T-helper 2 cell treated with Interferon-gamma antibody and Interleukin-4, amounts not matched to agents 5 μg/mL and 100 μg/mL, for 36 hours (primary cell): ENCODE measurements around the gene APOBEC3F.
"Not testable (repeated sequence)": the region's sequence is repeated elsewhere in the genome, so short reads cannot be mapped to it uniquely, and the experiment has no call there.

Experiments
- DNase-seq: peaks from one replicate; pipeline ENCODE4 v3.0.0; 2021; ENCODE audit warnings: low spot score
- H3K27ac Mint-ChIP-seq: one replicate; pipeline ENCODE4 v1.8.0; 2021; ENCODE audit warnings: mild to moderate bottlenecking, mixed read lengths
- H3K27me3 Mint-ChIP-seq: one replicate; pipeline ENCODE4 v1.8.0; 2021; ENCODE audit warnings: low read depth, mixed read lengths
- H3K36me3 Mint-ChIP-seq: one replicate; pipeline ENCODE4 v1.8.0; 2021; ENCODE audit warnings: low read depth, mixed read lengths
- H3K4me1 Mint-ChIP-seq: one replicate; pipeline ENCODE4 v1.8.0; 2021; ENCODE audit warnings: low read depth, mixed read lengths
- H3K4me3 Mint-ChIP-seq: one replicate; pipeline ENCODE4 v1.8.0; 2022; ENCODE audit warnings: mild to moderate bottlenecking, moderate library complexity, mixed read lengths
- H3K9me3 Mint-ChIP-seq: one replicate; pipeline ENCODE4 v1.8.0; 2021; ENCODE audit warnings: mixed read lengths

Gene APOBEC3F

DNA sequence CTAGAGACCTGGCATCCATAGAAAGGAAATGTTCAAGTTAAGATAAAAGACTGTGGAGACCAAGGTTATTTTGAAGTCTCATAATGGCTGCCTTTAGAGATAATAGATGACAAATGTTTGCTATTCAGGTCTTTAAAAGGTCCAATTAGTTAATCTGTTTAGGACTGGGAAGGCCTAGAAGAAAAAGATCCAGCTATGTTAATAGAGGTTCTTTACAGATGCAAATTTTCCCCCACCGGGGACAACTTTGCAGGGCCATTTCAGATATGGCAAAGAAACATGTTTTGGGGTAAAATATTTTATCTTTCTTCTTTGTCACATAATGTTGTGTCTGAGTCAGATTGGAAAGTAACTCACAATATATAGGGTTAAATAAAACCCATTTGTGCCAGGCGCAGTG is 33.3 kb downstream of the APOBEC3F start:
- DNase-seq, result no peak
- H3K4me3 Mint-ChIP-seq, result no peak overlapping the region
- peaks cover 7% of the 10 kb centered on the region for H3K36me3 Mint-ChIP-seq
- peaks cover 19% of the 10 kb centered on the region for H3K4me1 Mint-ChIP-seq
- peaks cover 2% of the 10 kb centered on the region for H3K27me3 Mint-ChIP-seq
- H3K9me3 Mint-ChIP-seq, result no peaks in the 10 kb centered on the region
- H3K27ac Mint-ChIP-seq, result no peak overlapping the region

GRCh38 chr22:39076155-39077025 is 35.7 kb downstream of the APOBEC3F start:
- Mint-ChIP-seq H3K36me3 (peaks cover 20% of the 10 kb centered on the region), H3K4me3 (peak overlapping the region; percentile 80), H3K27ac (peak overlapping the region; percentile 89), H3K4me1 (peaks cover 28% of the 10 kb centered on the region)
- not testable (repeated sequence) for H3K27me3 Mint-ChIP-seq, H3K9me3 Mint-ChIP-seq, DNase-seq

DNA sequence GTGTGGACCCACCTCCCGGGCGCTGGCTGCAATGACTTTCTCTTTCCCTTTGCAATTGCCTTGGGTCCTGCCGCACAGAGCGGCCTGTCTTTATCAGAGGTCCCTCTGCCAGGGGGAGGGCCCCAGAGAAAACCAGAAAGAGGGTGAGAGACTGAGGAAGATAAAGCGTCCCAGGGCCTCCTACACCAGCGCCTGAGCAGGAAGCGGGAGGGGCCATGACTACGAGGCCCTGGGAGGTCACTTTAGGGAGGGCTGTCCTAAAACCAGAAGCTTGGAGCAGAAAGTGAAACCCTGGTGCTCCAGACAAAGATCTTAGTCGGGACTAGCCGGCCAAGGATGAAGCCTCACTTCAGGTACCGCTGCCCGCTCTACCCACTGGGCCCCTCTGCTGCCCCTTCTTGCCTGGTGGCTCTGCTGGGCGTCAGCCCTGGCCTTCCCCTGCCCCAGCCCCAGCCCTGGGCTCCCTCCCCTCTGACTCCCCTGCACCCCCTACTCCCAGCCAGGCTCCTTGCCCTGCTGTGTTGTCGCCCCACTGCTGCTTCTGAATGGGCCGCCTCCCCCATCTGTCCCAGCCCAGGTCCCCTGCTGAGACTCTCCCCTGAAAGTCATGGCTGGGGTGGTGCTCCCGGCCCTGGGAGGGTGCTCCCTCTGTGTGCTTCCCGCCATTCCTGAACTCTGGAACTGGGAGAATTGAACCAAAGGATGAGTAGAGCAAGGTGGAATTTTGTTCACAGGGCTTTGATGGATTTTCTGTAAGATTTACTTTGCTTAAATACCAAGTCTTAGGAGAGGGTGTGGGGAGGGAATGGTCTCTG is 36.6 kb downstream of the APOBEC3F start, which contains the start of gene APOBEC3G:
Gene APOBEC3G (plus strand): TSS at position 250 of the 815 bp plus-strand sequence. CDS start 87 bp downstream, at position 337.
- H3K27me3 Mint-ChIP-seq, H3K9me3 Mint-ChIP-seq: not testable (repeated sequence)
- H3K36me3 Mint-ChIP-seq, result peaks cover 26% of the 10 kb centered on the region
- DNase-seq, result peak; percentile 70
- peak within 1 kb of the TSS; percentile 95 for H3K4me3 Mint-ChIP-seq
- peak within 1 kb of the TSS; percentile 89 for H3K27ac Mint-ChIP-seq
- peaks cover 31% of the 10 kb centered on the region for H3K4me1 Mint-ChIP-seq

- H3K36me3 Mint-ChIP-seq, result peaks cover 30% of the 10 kb centered on the region
- H3K9me3 Mint-ChIP-seq, DNase-seq, H3K27me3 Mint-ChIP-seq: not testable (repeated sequence)
- peak overlapping the region; percentile 95 for H3K4me3 Mint-ChIP-seq
- peaks cover 29% of the 10 kb centered on the region for H3K4me1 Mint-ChIP-seq
- peak overlapping the region; percentile 85 for H3K27ac Mint-ChIP-seq
These were observed 37.2 kb downstream of the APOBEC3F start for GRCh38 chr22:39077912-39078311.

GRCh38 chr22:39078329-39078728 is 37.7 kb downstream of the APOBEC3F start:
- Mint-ChIP-seq H3K4me3 (peak overlapping the region; percentile 95), H3K27ac (peak overlapping the region; percentile 85), H3K36me3 (peaks cover 34% of the 10 kb centered on the region), H3K9me3 (no peaks in the 10 kb centered on the region), H3K4me1 (peaks cover 29% of the 10 kb centered on the region), H3K27me3 (no peaks in the 10 kb centered on the region)
- no peak for DNase-seq

- Mint-ChIP-seq H3K36me3 (peaks cover 38% of the 10 kb centered on the region), H3K4me3 (peak overlapping the region; percentile 95), H3K4me1 (peaks cover 29% of the 10 kb centered on the region)
- DNase-seq, H3K9me3 Mint-ChIP-seq, H3K27me3 Mint-ChIP-seq, H3K27ac Mint-ChIP-seq: not testable (repeated sequence)
These were observed 38.5 kb downstream of the APOBEC3F start for GRCh38 chr22:39079054-39079637.

GRCh38 chr22:39080052-39080762 is 39.5 kb downstream of the APOBEC3F start:
- H3K4me1 Mint-ChIP-seq, result peaks cover 25% of the 10 kb centered on the region
- H3K27ac Mint-ChIP-seq, result peak overlapping the region; percentile 36
- DNase-seq, result no peak
- peaks cover 41% of the 10 kb centered on the region for H3K36me3 Mint-ChIP-seq
- no peaks in the 10 kb centered on the region for H3K27me3 Mint-ChIP-seq
- H3K4me3 Mint-ChIP-seq, result no peak overlapping the region
- H3K9me3 Mint-ChIP-seq, result no peaks in the 10 kb centered on the region

DNA sequence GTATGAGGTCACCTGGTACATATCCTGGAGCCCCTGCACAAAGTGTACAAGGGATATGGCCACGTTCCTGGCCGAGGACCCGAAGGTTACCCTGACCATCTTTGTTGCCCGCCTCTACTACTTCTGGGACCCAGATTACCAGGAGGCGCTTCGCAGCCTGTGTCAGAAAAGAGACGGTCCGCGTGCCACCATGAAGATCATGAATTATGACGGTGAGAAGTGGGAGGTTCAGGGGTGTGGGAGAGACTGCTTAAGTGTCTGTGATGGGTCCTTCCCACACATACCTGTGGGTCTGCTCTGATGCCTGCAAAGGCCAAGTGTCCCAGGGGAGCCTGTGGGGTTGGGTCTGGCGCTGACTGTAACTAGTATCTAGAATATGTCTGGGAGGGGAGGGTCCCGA is 40.4 kb downstream of the APOBEC3F start:
- Mint-ChIP-seq H3K9me3 (no peaks in the 10 kb centered on the region), H3K36me3 (peaks cover 42% of the 10 kb centered on the region), H3K4me3 (peak overlapping the region; percentile 3), H3K27ac (peak overlapping the region; percentile 11), H3K4me1 (peaks cover 28% of the 10 kb centered on the region), H3K27me3 (no peaks in the 10 kb centered on the region)
- no peak for DNase-seq

- Mint-ChIP-seq H3K36me3 (peaks cover 45% of the 10 kb centered on the region), H3K4me3 (no peak overlapping the region), H3K4me1 (peaks cover 27% of the 10 kb centered on the region), H3K9me3 (no peaks in the 10 kb centered on the region), H3K27me3 (no peaks in the 10 kb centered on the region), H3K27ac (no peak overlapping the region)
- no peak for DNase-seq
These were observed 40.9 kb downstream of the APOBEC3F start for GRCh38 chr22:39081598-39081997.

DNA sequence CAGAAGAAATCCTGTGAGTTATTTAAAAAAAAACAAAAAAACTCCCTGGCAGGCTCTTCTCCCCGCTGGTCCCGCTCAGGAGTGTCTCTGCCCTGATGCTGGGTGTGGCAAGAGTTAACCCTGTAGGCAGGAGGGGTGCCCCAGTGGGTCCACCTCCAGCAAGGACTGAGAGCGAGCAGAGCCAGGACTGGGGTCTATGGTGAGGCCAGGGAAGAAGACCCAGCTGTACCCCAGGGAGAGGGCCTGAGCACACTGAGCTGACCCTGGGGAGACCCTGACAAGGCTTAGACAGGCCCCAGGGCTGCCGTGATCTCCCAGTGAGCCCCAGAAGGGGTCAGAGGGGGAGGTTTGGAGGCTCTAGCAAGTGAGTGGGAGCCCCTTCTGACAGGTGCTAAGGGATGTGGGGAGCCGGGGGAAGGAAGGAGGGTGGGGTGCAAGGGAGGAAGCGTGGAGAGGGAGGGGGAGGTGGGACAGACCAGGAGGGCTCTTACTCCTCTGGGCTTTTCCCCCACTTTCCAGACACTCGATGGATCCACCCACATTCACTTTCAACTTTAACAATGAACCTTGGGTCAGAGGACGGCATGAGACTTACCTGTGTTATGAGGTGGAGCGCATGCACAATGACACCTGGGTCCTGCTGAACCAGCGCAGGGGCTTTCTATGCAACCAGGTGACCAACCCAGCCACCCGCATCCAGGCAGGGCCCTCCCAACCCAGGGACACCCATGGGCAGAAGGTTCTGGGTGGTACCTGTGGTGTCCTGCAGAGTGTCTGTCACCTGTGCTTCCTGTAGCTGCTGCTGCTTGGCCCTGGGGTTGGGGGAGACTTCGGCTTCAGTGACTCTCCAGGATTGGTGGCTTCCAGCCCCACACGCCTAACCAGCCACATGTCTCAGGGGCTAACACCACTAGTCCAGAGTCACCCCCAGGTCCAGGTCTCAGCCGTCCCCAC is 42.8 kb downstream of the APOBEC3F start:
- Mint-ChIP-seq H3K36me3 (peaks cover 43% of the 10 kb centered on the region), H3K4me3 (no peak overlapping the region), H3K27me3 (no peaks in the 10 kb centered on the region), H3K9me3 (no peaks in the 10 kb centered on the region), H3K27ac (no peak overlapping the region), H3K4me1 (peaks cover 29% of the 10 kb centered on the region)
- DNase-seq, result no peak

DNA sequence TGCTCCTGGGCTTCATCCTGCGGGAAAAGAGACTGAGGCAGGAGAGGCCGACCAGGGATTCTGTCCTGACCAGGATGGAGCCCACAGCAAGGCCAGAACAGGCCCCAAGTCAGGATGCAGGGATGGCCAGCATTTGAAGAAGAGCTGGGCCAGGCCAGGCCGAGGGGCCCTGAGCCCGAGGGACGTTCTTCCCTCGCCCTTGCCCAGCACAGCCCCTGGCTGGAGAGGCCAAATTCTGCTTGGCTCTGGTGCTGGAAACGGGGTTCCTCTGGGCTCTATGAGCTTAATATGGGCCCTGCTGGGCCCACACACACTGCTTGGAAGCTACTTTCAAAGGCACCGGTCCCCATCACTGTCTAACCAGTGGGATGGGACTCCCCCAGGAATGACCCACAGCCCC is 44.0 kb downstream of the APOBEC3F start:
- peaks cover 38% of the 10 kb centered on the region for H3K4me1 Mint-ChIP-seq
- no peaks in the 10 kb centered on the region for H3K9me3 Mint-ChIP-seq
- H3K36me3 Mint-ChIP-seq, result peaks cover 43% of the 10 kb centered on the region
- DNase-seq, result no peak
- H3K4me3 Mint-ChIP-seq, result no peak overlapping the region
- H3K27me3 Mint-ChIP-seq, result no peaks in the 10 kb centered on the region
- H3K27ac Mint-ChIP-seq, result no peak overlapping the region

DNA sequence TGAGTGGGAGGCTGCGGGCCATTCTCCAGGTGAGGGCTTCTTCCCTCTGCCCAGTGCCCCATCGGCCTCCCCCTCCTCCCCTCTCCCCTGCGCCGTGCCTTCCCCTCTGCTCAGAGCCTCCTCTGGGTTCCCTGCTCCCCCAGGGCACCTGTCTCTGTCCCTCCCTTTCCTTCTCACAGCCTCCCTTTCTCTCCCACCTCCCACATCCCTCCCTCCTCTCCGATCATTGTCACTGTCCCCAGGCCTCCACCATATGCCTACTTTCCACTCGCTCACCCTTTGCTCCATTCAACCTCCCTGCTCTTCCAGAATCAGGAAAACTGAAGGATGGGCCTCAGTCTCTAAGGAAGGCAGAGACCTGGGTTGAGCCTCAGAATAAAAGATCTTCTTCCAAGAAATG is 46.4 kb downstream of the APOBEC3F start:
- no peak for DNase-seq
- H3K9me3 Mint-ChIP-seq, result no peaks in the 10 kb centered on the region
- H3K36me3 Mint-ChIP-seq, result peaks cover 26% of the 10 kb centered on the region
- H3K27ac Mint-ChIP-seq, result peak overlapping the region; percentile 80
- no peak overlapping the region for H3K4me3 Mint-ChIP-seq
- no peaks in the 10 kb centered on the region for H3K27me3 Mint-ChIP-seq
- H3K4me1 Mint-ChIP-seq, result peaks cover 51% of the 10 kb centered on the region
